Neural progenitor cell (in vitro differentiated cells): ENCODE data around the gene NKD2.

ENCODE experiments used
- CTCF ChIP-seq: fragments of 200-600 bp; sonication (generic); IDR thresholded peaks from 2 replicates; pipeline ENCODE4 v1.5.1; 2017; ENCODE audit warnings: antibody characterized with exemption, mild to moderate bottlenecking
- EZH2 ChIP-seq: fragments of 200-600 bp; sonication (generic); IDR thresholded peaks from 2 replicates; pipeline ENCODE4 v1.6.1; 2017; ENCODE audit warnings: antibody characterized with exemption, mild to moderate bottlenecking, moderate library complexity
- EZH2phosphoT487 ChIP-seq: fragments of 200-600 bp; sonication (generic); IDR thresholded peaks from 2 replicates; pipeline ENCODE4 v1.6.1; 2017; ENCODE audit warnings: antibody characterized with exemption

- TF ChIP-seq EZH2phosphoT487 (no peak), CTCF (no peak), EZH2 (no peak)
Observed at GRCh38 chr5:1032011-1032410, 23.4 kb downstream of the NKD2 start.
